Esophagus squamous epithelium (tissue), 5 donors: ENCODE measurements around the gene SLBP. TPM values are rescaled to one million over a fixed set of nuclear protein-coding genes. Genes with fewer than 3 reads are reported as not detected.
"Not testable (repeated sequence)": the region's sequence is repeated elsewhere in the genome, so short reads cannot be mapped to it uniquely, and the experiment has no call there.

Experiments used
- DNase-seq: peaks from one replicate; lab custom pipeline; 2025; lab: John Stamatoyannopoulos, UW
- H3K27ac ChIP-seq, 4 donors: fragments of 200-600 bp; sonication (generic); one replicate each; pipeline ENCODE4 v1.5.1; 2016 to 2019; ENCODE audit warnings: mild to moderate bottlenecking in 1 of 4
- H3K27me3 ChIP-seq, 4 donors: fragments of 200-600 bp; sonication (generic); 1 replicate in 3 of 4; 2 replicates in 1 of 4; pipeline versions ENCODE4 v1.5.1 to v1.6.0; 2017 to 2021; ENCODE audit warnings: antibody characterized with exemption in 1 of 4
- H3K36me3 ChIP-seq, 3 donors: fragments of 200-600 bp; sonication (generic); one replicate each; pipeline ENCODE4 v1.5.1; 2016 to 2019
- H3K4me1 ChIP-seq, 3 donors: fragments of 200-600 bp; sonication (generic); one replicate each; pipeline ENCODE4 v1.5.1; 2017 to 2019
- H3K4me3 ChIP-seq, 4 donors: fragments of 200-600 bp; sonication (generic); 1 replicate in 3 of 4; 2 replicates in 1 of 4; pipeline ENCODE4 v1.5.1; 2016 to 2019; ENCODE audit warnings: mild to moderate bottlenecking in 2 of 4, moderate library complexity in 1 of 4
- H3K9me3 ChIP-seq, 3 donors: fragments of 200-600 bp; sonication (generic); one replicate each; pipeline ENCODE4 v1.5.1; 2016 to 2019
- CTCF ChIP-seq, 6 experiments: fragments of 450-650 bp in 4 of 6; fragments of 200-600 bp in 2 of 6; sonication (generic) in 2 of 6; IDR thresholded peaks; one replicate each; pipeline ENCODE4 v1.5.1; 2016 to 2019; ENCODE audit warnings: antibody characterized with exemption in 6 of 6, mild to moderate bottlenecking in 4 of 6, moderate library complexity in 4 of 6
- POLR2A ChIP-seq, 4 donors: fragments of 450-650 bp; IDR thresholded peaks; one replicate each; pipeline ENCODE4 v1.6.1; 2017; ENCODE audit warnings: antibody characterized with exemption in 4 of 4, mild to moderate bottlenecking in 4 of 4, moderate library complexity in 3 of 4
- WGBS, 2 donors: methylation state at CpG; one replicate each; pipeline ENCODE4 v1.1.5; 2018; 5-methylcytosine and 5-hydroxymethylcytosine counted together
- intact Hi-C: fragments of 100-400 bp; cut with DNase I; formaldehyde crosslinking; loops from one replicate; pipeline ENCODE4 v1.15.0; 2022
- total RNA-seq, 4 donors: library from RNA; depleted of rRNA; stranded (reverse); fragments of >200 nt; gene quantifications; one replicate each; pipeline ENCODE4 v1.1.0, GENCODE V29; 2016
- donor health status: DM: yes; HTN: yes; CAD: no.

SLBP gene
- total RNA-seq, 4 donors from 2014 or later: 32.4 to 60.1 (median 48.6) TPM

- peaks cover 4 to 83% (median 9%) of the 10 kb centered on the region in 3 donors for H3K36me3 ChIP-seq
- WGBS, 2 donors: 58 to 88% methylated on average over 1 of the region's 1 CpG
Measured at GRCh38 chr4:1703867-1704266, 8.3 kb downstream of the SLBP start.

DNA sequence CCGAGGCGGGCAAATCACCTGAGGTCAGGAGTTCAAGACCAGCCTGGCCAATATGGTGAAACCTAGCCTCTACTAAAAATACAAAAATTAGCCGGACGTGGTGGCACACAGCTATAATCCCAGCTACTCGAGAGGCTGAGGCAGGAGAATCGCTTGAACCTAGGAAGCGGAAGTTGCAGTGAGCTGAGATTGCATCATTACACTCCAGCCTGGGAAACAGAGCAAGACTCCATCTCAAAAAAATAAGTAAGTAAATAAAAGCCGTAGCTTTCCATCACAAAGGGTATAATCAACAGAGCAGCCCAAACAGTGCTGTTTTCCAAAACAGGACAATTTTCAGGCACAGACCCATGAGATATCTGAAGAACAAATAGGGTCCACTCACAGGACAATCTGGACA lies 10.4 kb downstream of the SLBP start:
- H3K27me3 ChIP-seq, H3K9me3 ChIP-seq, H3K27ac ChIP-seq, intact Hi-C loops, DNase-seq, H3K4me3 ChIP-seq: not testable (repeated sequence)
- H3K36me3 ChIP-seq: peaks cover 10 to 97% (median 23%) of the 10 kb centered on the region in 3 donors
- H3K4me1 ChIP-seq: peaks cover 0 to 20% (median 0%) of the 10 kb centered on the region in 3 donors
- 79 to 89% methylated on average over 8 of the region's 8 CpGs for WGBS, 2 donors

More at GRCh38 chr4:1703867-1704266, 8.3 kb downstream of the SLBP start:
- DNase-seq: no peak
- H3K9me3 ChIP-seq: no peaks in the 10 kb centered on the region
- no peak overlapping the region for H3K27ac ChIP-seq
- H3K4me3 ChIP-seq: no peak overlapping the region
- no peak for TF ChIP-seq CTCF (IDR thresholded peaks at IDR 0.05)
- H3K4me1 ChIP-seq: peaks cover 0 to 31% (median 0%) of the 10 kb centered on the region in 3 donors
- H3K27me3 ChIP-seq: no peaks in the 10 kb centered on the region
- intact Hi-C loops: no loop called here

DNA sequence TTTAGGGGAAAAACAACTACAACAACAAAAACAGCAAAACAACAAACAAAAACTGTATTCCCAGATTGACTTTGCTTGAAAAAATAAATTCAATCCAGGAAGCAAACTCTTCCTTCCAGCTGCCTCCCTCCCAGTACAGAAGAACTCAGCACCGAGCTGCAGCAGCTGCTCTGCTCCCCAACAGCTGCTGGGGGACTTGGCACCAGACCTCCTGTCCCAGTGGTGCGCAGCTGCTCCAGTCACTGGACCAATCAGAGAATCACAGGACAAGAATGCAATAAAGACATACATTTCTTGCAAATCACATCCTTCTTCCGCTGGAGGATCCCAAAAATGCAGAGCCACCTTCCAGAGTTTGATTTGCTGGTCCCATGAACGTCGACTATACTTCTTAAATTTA lies 16.2 kb downstream of the SLBP start:
- 80 to 84% methylated on average over 5 of the region's 5 CpGs for WGBS, 2 donors
- H3K9me3 ChIP-seq: no peaks in the 10 kb centered on the region
- H3K27me3 ChIP-seq: no peaks in the 10 kb centered on the region
- H3K4me3 ChIP-seq: no peak overlapping the region
- no peak for DNase-seq
- intact Hi-C loops: no loop called here
- H3K36me3 ChIP-seq: peaks cover 17 to 99% (median 44%) of the 10 kb centered on the region in 3 donors
- no peak for TF ChIP-seq CTCF (IDR thresholded peaks at IDR 0.05)
- TF ChIP-seq POLR2A (IDR thresholded peaks at IDR 0.05): no peak
- no peak overlapping the region for H3K27ac ChIP-seq
- H3K4me1 ChIP-seq: peaks cover 0 to 8% (median 5%) of the 10 kb centered on the region in 3 donors

DNA sequence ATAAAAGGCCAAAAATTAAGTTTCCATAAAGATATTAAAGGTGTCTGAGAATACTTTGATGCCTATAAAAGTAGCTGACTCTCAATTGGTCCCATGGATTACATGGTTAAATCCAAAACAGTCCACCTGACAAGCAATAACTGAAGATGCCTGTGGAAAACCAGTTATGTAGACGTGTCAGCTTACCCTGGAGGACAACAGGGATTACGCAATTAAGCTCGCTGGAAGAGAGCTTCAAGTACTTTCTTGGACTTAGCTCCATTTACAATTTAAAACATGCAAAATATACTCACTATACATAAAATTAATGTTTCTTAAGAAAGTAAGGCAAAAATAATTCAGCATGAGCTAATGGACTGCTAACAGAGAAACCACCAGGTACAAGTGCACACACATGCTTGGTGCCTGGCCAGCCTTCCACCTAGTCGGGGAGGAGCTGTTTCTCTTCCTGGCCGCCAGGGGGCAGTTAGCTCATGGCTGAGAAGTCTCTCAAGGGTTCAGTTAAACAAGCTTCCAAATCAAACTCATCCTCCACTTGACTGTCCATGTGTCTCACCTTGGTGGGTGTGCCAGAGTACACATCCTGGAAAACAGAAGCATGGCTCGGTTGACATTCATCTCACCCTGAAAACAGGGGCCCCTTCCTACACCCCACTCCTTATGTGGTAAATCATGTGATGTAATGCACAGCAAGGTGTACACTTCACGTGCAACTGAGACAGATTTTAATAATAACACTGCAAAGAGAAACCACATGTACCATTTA lies 18.8 kb downstream of the SLBP start:
- no peak for DNase-seq
- intact Hi-C loops: loop anchor here (5.0 kb wide), 1 partner anchor 34 kb away; no protein-coding TSS in a partner anchor

GRCh38 chr4:1691737-1692373 lies 20.3 kb downstream of the SLBP start:
- no peak overlapping the region for H3K4me3 ChIP-seq

More for the DNA sequence above, 18.8 kb downstream of the SLBP start:
- 32% methylated on average over 7 of the region's 7 CpGs for WGBS, 2 donors
- Histone ChIP-seq H3K27ac (no peak overlapping the region), H3K36me3 (peaks cover 20 to 88% (median 29%) of the 10 kb centered on the region in 3 donors), H3K4me3 (no peak overlapping the region), H3K9me3 (no peaks in the 10 kb centered on the region), H3K4me1 (peaks cover 0 to 8% (median 5%) of the 10 kb centered on the region in 3 donors), H3K27me3 (no peaks in the 10 kb centered on the region)
- no peak for TF ChIP-seq POLR2A (IDR thresholded peaks at IDR 0.05)
- TF ChIP-seq CTCF (IDR thresholded peaks at IDR 0.05): peak; percentile 66 to 93 (median 90)

More at GRCh38 chr4:1691737-1692373, 20.3 kb downstream of the SLBP start:
- no peaks in the 10 kb centered on the region for H3K9me3 ChIP-seq
- no peaks in the 10 kb centered on the region for H3K27me3 ChIP-seq
- TF ChIP-seq POLR2A (IDR thresholded peaks at IDR 0.05): no peak
- TF ChIP-seq CTCF (IDR thresholded peaks at IDR 0.05): no peak
- peaks cover 0 to 8% (median 5%) of the 10 kb centered on the region in 3 donors for H3K4me1 ChIP-seq
- DNase-seq: no peak
- intact Hi-C loops: loop anchor here (5.0 kb wide), 1 partner anchor 35 kb away; no protein-coding TSS in a partner anchor
- H3K36me3 ChIP-seq: peaks cover 14 to 73% (median 21%) of the 10 kb centered on the region in 3 donors
- 85 to 90% methylated on average over 3 of the region's 9 CpGs for WGBS, 2 donors
- no peak overlapping the region for H3K27ac ChIP-seq
